Measurements from ENCODE around the gene UBXN6. TPM values are rescaled to one million over a fixed set of nuclear protein-coding genes. Genes with fewer than 3 reads are reported as not detected.

The UBXN6 gene
- total RNA-seq, 1 donor from 2014 or later: 49.5 TPM

DNA sequence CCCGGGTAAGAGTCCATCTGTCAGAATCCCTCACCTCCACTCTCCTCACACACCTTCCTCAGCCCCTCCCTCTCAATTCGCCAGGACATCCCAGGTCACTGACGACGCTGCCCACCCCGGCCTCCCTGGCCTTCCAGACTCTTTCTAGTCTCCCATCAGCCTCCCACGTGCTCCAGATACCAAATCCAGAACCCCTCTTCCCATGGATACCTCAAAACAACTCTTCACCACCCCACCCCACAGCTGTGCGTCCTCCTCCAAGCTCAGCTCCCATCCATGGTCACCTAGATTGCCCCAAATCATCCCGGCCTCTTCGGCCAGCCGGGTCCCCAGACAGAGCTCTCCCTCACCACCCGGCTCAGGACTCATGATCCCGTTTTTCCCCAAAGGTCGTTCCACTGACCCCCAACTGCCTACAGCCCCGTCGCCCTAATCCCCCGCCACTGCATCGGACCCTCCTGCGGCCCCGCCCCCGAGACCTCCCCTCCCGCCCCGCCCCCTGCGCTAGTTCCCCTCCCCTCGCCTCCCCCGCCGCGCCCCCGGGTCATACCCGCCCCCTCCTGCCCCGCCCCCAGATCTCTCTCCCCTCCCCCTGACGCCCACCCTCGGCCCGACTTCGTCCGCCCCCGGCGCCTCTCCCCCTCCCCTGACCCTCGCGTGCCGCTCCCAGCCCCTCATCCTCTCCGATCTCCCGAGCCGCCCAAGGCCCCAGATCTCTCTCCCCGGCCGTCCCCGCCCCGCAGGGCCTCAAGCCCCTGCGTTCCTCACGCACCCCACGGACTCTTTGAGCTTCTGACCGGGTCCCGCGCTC is 546 bp downstream of the UBXN6 start:
- Mint-ChIP-seq H3K4me1 (ENCODE audit: low read depth) (peaks cover 11% of the 10 kb centered on the region), H3K9me3 (no peaks in the 10 kb centered on the region), H3K27me3 (ENCODE audit: insufficient read depth) (peaks cover 2% of the 10 kb centered on the region), H3K27ac (peak overlapping the region; percentile 64), H3K36me3 (ENCODE audit: low read depth) (no peaks in the 10 kb centered on the region), H3K4me3 (peak overlapping the region; percentile 87)
- intact Hi-C loops (cut with micrococcal nuclease): loop anchor here (1.0 to 2.0 kb wide), 5 partner anchors 14 to 210 kb away; partner anchors contain the start of genes CHAF1A, MPND and YJU2
- DNase-seq (ENCODE audit: low spot score): no peak

DNA sequence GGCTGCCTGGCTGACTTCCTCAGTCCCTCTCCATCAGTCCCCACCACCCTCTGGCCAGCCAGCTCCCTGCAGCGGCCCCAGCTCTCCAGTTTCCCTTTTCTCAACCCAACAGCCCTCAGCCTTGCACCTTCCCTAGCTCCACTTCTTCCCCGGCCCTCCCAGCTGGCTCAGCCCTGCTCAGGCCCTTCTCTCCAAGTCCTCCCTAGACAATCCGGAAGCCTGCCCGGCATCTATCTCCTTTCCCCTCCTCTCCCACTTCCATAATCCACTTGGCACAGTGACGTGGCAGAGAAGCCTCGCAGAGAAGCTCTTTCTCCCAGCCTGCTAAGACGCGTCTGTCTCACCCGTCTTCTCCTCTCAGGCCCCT is 1.1 kb downstream of the UBXN6 start:
- no peaks in the 10 kb centered on the region for H3K36me3 Mint-ChIP-seq (ENCODE audit: low read depth)
- intact Hi-C loops (cut with micrococcal nuclease): loop anchor here (2.0 kb wide), 1 partner anchor 114 kb away; the partner anchor contains the start of gene MPND
- peak overlapping the region; percentile 87 for H3K4me3 Mint-ChIP-seq
- no peak for DNase-seq (ENCODE audit: low spot score)
- H3K27me3 Mint-ChIP-seq (ENCODE audit: insufficient read depth): peaks cover 2% of the 10 kb centered on the region
- no peaks in the 10 kb centered on the region for H3K9me3 Mint-ChIP-seq
- peaks cover 11% of the 10 kb centered on the region for H3K4me1 Mint-ChIP-seq (ENCODE audit: low read depth)
- H3K27ac Mint-ChIP-seq: peak overlapping the region; percentile 64

- intact Hi-C loops (cut with micrococcal nuclease): loop anchor here (2.0 kb wide), 1 partner anchor 113 kb away; the partner anchor contains the start of gene MPND
Observed at GRCh38 chr19:4455719-4456475, 1.7 kb downstream of the UBXN6 start.

GRCh38 chr19:4454747-4455718 is 2.6 kb downstream of the UBXN6 start:
- intact Hi-C loops (cut with micrococcal nuclease): no loop called here
- H3K36me3 Mint-ChIP-seq (ENCODE audit: low read depth): peaks cover 4% of the 10 kb centered on the region
- peaks cover 11% of the 10 kb centered on the region for H3K4me1 Mint-ChIP-seq (ENCODE audit: low read depth)
- peaks cover 2% of the 10 kb centered on the region for H3K27me3 Mint-ChIP-seq (ENCODE audit: insufficient read depth)
- H3K4me3 Mint-ChIP-seq: peak overlapping the region; percentile 54
- no peak for DNase-seq (ENCODE audit: low spot score)
- no peaks in the 10 kb centered on the region for H3K9me3 Mint-ChIP-seq
- no peak overlapping the region for H3K27ac Mint-ChIP-seq

More at GRCh38 chr19:4455719-4456475, 1.7 kb downstream of the UBXN6 start:
- H3K4me1 Mint-ChIP-seq (ENCODE audit: low read depth): peaks cover 11% of the 10 kb centered on the region
- peak overlapping the region; percentile 64 for H3K27ac Mint-ChIP-seq
- no peak for DNase-seq (ENCODE audit: low spot score)
- no peaks in the 10 kb centered on the region for H3K9me3 Mint-ChIP-seq
- peaks cover 2% of the 10 kb centered on the region for H3K27me3 Mint-ChIP-seq (ENCODE audit: insufficient read depth)
- peak overlapping the region; percentile 87 for H3K4me3 Mint-ChIP-seq
- no peaks in the 10 kb centered on the region for H3K36me3 Mint-ChIP-seq (ENCODE audit: low read depth)

- Mint-ChIP-seq H3K4me1 (ENCODE audit: low read depth) (peaks cover 11% of the 10 kb centered on the region), H3K4me3 (no peak overlapping the region), H3K9me3 (no peaks in the 10 kb centered on the region), H3K36me3 (ENCODE audit: low read depth) (peaks cover 12% of the 10 kb centered on the region), H3K27ac (no peak overlapping the region), H3K27me3 (ENCODE audit: insufficient read depth) (peaks cover 2% of the 10 kb centered on the region)
- intact Hi-C loops (cut with micrococcal nuclease): no loop called here
- no peak for DNase-seq (ENCODE audit: low spot score)
Observed at GRCh38 chr19:4453232-4454179, 4.1 kb downstream of the UBXN6 start.

- intact Hi-C loops (cut with micrococcal nuclease): no loop called here
- Mint-ChIP-seq H3K27ac (no peak overlapping the region), H3K36me3 (ENCODE audit: low read depth) (peaks cover 15% of the 10 kb centered on the region)
Observed at GRCh38 chr19:4452230-4452990, 5.2 kb downstream of the UBXN6 start.

GRCh38 chr19:4449639-4450028 is 8.0 kb downstream of the UBXN6 start:
- intact Hi-C loops (cut with micrococcal nuclease): no loop called here
- peaks cover 16% of the 10 kb centered on the region for H3K36me3 Mint-ChIP-seq (ENCODE audit: low read depth)
- no peak overlapping the region for H3K27ac Mint-ChIP-seq
- no peak overlapping the region for H3K4me3 Mint-ChIP-seq
- no peaks in the 10 kb centered on the region for H3K27me3 Mint-ChIP-seq (ENCODE audit: insufficient read depth)
- no peaks in the 10 kb centered on the region for H3K9me3 Mint-ChIP-seq
- no peak for DNase-seq (ENCODE audit: low spot score)
- no peaks in the 10 kb centered on the region for H3K4me1 Mint-ChIP-seq (ENCODE audit: low read depth)

More at GRCh38 chr19:4452230-4452990, 5.2 kb downstream of the UBXN6 start:
- DNase-seq (ENCODE audit: low spot score): no peak
- Mint-ChIP-seq H3K4me1 (ENCODE audit: low read depth) (peaks cover 11% of the 10 kb centered on the region), H3K4me3 (no peak overlapping the region), H3K27me3 (ENCODE audit: insufficient read depth) (no peaks in the 10 kb centered on the region), H3K9me3 (no peaks in the 10 kb centered on the region)

DNA sequence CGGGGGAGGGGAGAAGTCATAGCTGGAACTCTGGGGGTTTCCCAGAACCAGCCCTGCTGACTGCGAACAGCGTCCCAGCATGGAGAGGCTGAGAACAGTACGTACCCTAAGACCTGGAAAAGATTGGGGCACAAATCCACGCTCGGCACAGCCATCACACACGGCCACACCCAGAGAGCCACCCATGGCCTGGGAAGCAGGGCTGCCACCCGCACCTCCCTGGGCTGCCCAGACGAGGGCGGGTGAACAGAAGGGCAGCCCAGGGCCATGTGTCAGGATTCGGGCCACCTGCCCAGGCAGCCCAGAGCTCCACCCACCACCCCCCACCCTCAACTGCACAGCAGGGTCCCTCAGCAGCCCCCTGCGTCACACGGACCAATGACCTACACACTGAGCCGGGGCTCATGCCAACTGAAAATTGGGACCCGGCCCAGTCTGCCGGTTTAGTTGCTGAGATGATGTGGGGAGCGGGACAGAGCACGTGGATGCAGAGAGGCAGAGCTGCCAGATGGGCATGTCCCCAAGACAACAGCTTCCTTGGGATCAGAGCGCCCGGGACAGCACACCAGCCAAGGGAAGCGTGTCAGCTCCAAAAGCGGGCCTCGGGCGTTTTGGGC is 8.5 kb downstream of the UBXN6 start:
- Mint-ChIP-seq H3K27me3 (ENCODE audit: insufficient read depth) (no peaks in the 10 kb centered on the region), H3K27ac (no peak overlapping the region), H3K4me1 (ENCODE audit: low read depth) (no peaks in the 10 kb centered on the region), H3K9me3 (no peaks in the 10 kb centered on the region), H3K4me3 (no peak overlapping the region), H3K36me3 (ENCODE audit: low read depth) (peaks cover 16% of the 10 kb centered on the region)
- no peak for DNase-seq (ENCODE audit: low spot score)
- intact Hi-C loops (cut with micrococcal nuclease): no loop called here

GRCh38 chr19:4448147-4448985 is 9.2 kb downstream of the UBXN6 start:
- H3K36me3 Mint-ChIP-seq (ENCODE audit: low read depth): peaks cover 17% of the 10 kb centered on the region
- no peak overlapping the region for H3K4me3 Mint-ChIP-seq
- no peak for DNase-seq (ENCODE audit: low spot score)
- H3K9me3 Mint-ChIP-seq: no peaks in the 10 kb centered on the region
- no peaks in the 10 kb centered on the region for H3K27me3 Mint-ChIP-seq (ENCODE audit: insufficient read depth)
- H3K27ac Mint-ChIP-seq: no peak overlapping the region
- intact Hi-C loops (cut with micrococcal nuclease): no loop called here
- no peaks in the 10 kb centered on the region for H3K4me1 Mint-ChIP-seq (ENCODE audit: low read depth)

DNA sequence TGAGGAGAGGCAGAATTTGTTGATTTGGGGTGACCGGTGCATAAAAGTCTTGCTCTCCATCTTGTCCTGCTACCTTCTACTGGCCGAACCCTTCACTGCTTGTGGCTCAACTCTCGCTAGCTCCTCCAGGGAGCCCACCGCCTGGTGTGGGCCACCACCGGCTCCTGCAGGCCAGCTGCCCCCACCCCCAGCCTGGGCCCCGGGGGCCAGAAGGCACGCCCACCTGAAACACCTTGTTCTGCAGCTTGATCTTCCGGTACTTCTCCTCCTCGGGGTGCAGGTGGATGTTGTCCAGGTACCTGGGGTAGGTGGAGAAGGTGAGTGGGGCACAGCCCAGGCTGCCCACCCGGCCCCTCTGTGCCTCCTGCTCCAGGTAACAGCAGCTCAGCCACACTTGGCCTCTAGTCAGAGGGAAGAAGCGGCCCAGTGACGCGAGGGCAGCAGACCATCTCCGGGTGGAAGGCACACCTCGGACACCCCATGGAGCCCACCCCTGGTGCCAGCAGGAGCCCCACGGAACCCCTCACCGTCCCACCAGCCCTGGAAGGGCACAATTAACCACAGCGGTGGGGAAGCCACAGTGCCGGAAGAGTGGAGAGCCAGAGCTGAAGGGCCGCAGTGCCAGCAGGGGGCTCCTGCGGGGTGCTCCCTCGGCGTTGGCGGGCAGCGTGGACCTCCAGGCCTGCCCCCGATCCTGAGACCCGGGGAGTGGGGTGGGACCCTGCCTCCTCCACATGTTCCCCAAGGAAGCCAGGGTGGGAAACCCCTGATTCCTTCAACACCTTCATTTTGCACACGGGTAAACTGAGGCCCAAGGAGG is 10.1 kb downstream of the UBXN6 start:
- Mint-ChIP-seq H3K4me1 (ENCODE audit: low read depth) (no peaks in the 10 kb centered on the region), H3K27me3 (ENCODE audit: insufficient read depth) (no peaks in the 10 kb centered on the region), H3K9me3 (no peaks in the 10 kb centered on the region), H3K4me3 (no peak overlapping the region), H3K36me3 (ENCODE audit: low read depth) (peaks cover 18% of the 10 kb centered on the region), H3K27ac (no peak overlapping the region)
- intact Hi-C loops (cut with micrococcal nuclease): no loop called here
- no peak for DNase-seq (ENCODE audit: low spot score)
